ENCODE measurements around the gene RAB3IL1. TPM values are rescaled to one million over a fixed set of nuclear protein-coding genes. Genes with fewer than 3 reads are reported as not detected.

The RAB3IL1 gene
- total RNA-seq, 1 donor: 15.9 TPM

GRCh38 chr11:61872935-61873565, 44.3 kb downstream of the RAB3IL1 start:
- H3K4me3 ChIP-seq (ENCODE audit: insufficient read depth, low read length): no peak overlapping the region
- H3K27ac ChIP-seq (ENCODE audit: low read depth, low read length): no peak overlapping the region
- no peaks in the 10 kb centered on the region for H3K9me3 ChIP-seq (ENCODE audit: low read depth, low read length)
- no peak overlapping the region for H3K4me2 ChIP-seq (ENCODE audit: insufficient read depth, low read length)
- peak; percentile 71 for DNase-seq (ENCODE audit: insufficient read length, low spot score, missing footprints)
- H3K36me3 ChIP-seq (ENCODE audit: insufficient read depth, low read length): peaks cover 30% of the 10 kb centered on the region
- H2AFZ ChIP-seq (ENCODE audit: low read length): no peak overlapping the region
- H3K79me2 ChIP-seq (ENCODE audit: insufficient read depth, low read length): no peaks in the 10 kb centered on the region
- peaks cover 2% of the 10 kb centered on the region for H4K20me1 ChIP-seq (ENCODE audit: insufficient read depth, low read length)
- H3K4me1 ChIP-seq (ENCODE audit: insufficient read depth, low read length): peaks cover 12% of the 10 kb centered on the region
- TF ChIP-seq, protein P1, sequence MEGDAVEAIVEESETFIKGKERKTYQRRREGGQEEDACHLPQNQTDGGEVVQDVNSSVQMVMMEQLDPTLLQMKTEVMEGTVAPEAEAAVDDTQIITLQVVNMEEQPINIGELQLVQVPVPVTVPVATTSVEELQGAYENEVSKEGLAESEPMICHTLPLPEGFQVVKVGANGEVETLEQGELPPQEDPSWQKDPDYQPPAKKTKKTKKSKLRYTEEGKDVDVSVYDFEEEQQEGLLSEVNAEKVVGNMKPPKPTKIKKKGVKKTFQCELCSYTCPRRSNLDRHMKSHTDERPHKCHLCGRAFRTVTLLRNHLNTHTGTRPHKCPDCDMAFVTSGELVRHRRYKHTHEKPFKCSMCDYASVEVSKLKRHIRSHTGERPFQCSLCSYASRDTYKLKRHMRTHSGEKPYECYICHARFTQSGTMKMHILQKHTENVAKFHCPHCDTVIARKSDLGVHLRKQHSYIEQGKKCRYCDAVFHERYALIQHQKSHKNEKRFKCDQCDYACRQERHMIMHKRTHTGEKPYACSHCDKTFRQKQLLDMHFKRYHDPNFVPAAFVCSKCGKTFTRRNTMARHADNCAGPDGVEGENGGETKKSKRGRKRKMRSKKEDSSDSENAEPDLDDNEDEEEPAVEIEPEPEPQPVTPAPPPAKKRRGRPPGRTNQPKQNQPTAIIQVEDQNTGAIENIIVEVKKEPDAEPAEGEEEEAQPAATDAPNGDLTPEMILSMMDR (IDR thresholded peaks at IDR 0.05; ENCODE audit: extremely low read depth, low read depth, low read length): no peak
- H3K27me3 ChIP-seq (ENCODE audit: insufficient read depth, low read length): no peaks in the 10 kb centered on the region

DNA sequence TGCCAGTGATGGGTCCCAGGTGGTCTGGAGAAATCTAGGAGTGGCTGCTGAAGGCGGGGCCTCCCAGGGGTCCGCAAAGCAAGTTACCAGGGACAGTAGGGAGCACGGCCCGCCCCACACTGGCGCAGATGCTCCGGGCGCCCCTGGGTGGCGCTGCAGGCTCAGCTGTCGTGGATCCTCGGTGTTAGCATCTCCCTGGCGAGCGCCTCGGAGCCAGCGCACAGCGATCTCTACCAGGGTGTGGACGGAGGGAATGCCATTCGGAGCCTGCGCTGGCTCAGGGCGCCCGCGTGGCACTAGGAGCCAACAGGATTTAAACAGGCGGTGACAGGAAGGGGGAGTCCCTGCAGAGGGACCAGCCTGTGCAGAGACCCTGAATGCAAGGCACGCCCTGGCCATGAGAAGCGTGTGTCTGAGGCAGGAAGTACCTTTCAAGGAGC, 46.2 kb downstream of the RAB3IL1 start:
- peak overlapping the region; percentile 77 for H3K4me2 ChIP-seq (ENCODE audit: insufficient read depth, low read length)
- H3K36me3 ChIP-seq (ENCODE audit: insufficient read depth, low read length): peaks cover 18% of the 10 kb centered on the region
- H3K27ac ChIP-seq (ENCODE audit: low read depth, low read length): no peak overlapping the region
- H3K79me2 ChIP-seq (ENCODE audit: insufficient read depth, low read length): no peaks in the 10 kb centered on the region
- peak overlapping the region; percentile 73 for H2AFZ ChIP-seq (ENCODE audit: low read length)
- TF ChIP-seq, protein P1 (IDR thresholded peaks at IDR 0.05; ENCODE audit: extremely low read depth, low read depth, low read length): peak; percentile 88
- peak overlapping the region; percentile 46 for H3K4me3 ChIP-seq (ENCODE audit: insufficient read depth, low read length)
- H3K27me3 ChIP-seq (ENCODE audit: insufficient read depth, low read length): no peaks in the 10 kb centered on the region
- H3K9me3 ChIP-seq (ENCODE audit: low read depth, low read length): no peaks in the 10 kb centered on the region
- H4K20me1 ChIP-seq (ENCODE audit: insufficient read depth, low read length): no peaks in the 10 kb centered on the region
- DNase-seq (ENCODE audit: insufficient read length, low spot score, missing footprints): peak; percentile 99
- H3K4me1 ChIP-seq (ENCODE audit: insufficient read depth, low read length): peaks cover 12% of the 10 kb centered on the region

DNA sequence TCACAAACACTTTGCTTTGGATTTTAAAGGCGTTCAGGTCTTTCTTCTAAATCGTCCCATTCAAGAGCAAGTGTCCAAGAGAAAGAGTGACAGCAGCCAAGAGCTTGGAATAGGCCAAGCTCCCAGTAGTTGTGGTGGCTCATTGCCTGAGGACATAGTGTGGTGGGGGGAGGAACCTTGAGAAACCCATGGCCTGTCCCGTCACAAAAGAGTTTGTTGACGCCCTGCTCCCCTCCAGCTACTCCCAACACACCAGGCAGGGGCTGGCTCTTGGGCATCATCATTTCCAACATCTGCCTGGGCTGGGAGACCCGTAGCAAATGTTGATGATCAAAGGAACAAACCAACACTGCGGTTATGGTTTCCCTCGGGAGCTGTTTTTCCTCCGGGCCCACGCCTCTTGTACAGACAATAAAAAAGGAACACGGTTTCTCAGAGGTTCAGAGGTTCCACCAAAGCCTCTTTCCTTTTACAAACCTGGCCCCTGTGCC, 46.8 kb downstream of the RAB3IL1 start:
- Histone ChIP-seq H3K27ac (ENCODE audit: low read depth, low read length) (no peak overlapping the region), H3K4me1 (ENCODE audit: insufficient read depth, low read length) (peaks cover 12% of the 10 kb centered on the region), H4K20me1 (ENCODE audit: insufficient read depth, low read length) (no peaks in the 10 kb centered on the region), H3K9me3 (ENCODE audit: low read depth, low read length) (no peaks in the 10 kb centered on the region), H3K4me3 (ENCODE audit: insufficient read depth, low read length) (peak overlapping the region; percentile 46), H3K36me3 (ENCODE audit: insufficient read depth, low read length) (peaks cover 16% of the 10 kb centered on the region), H3K4me2 (ENCODE audit: insufficient read depth, low read length) (peak overlapping the region; percentile 56), H3K79me2 (ENCODE audit: insufficient read depth, low read length) (no peaks in the 10 kb centered on the region), H2AFZ (ENCODE audit: low read length) (peak overlapping the region; percentile 73), H3K27me3 (ENCODE audit: insufficient read depth, low read length) (no peaks in the 10 kb centered on the region)
- TF ChIP-seq, protein P1 (IDR thresholded peaks at IDR 0.05; ENCODE audit: extremely low read depth, low read depth, low read length): no peak
- DNase-seq (ENCODE audit: insufficient read length, low spot score, missing footprints): peak; percentile 85

GRCh38 chr11:61869708-61870451, 47.5 kb downstream of the RAB3IL1 start:
- no peaks in the 10 kb centered on the region for H3K27me3 ChIP-seq (ENCODE audit: insufficient read depth, low read length)
- no peaks in the 10 kb centered on the region for H3K79me2 ChIP-seq (ENCODE audit: insufficient read depth, low read length)
- TF ChIP-seq, protein P1 (IDR thresholded peaks at IDR 0.05; ENCODE audit: extremely low read depth, low read depth, low read length): no peak
- DNase-seq (ENCODE audit: insufficient read length, low spot score, missing footprints): peak; percentile 73
- peaks cover 12% of the 10 kb centered on the region for H3K4me1 ChIP-seq (ENCODE audit: insufficient read depth, low read length)
- no peak overlapping the region for H2AFZ ChIP-seq (ENCODE audit: low read length)
- H3K36me3 ChIP-seq (ENCODE audit: insufficient read depth, low read length): peaks cover 13% of the 10 kb centered on the region
- H3K9me3 ChIP-seq (ENCODE audit: low read depth, low read length): no peaks in the 10 kb centered on the region
- H3K27ac ChIP-seq (ENCODE audit: low read depth, low read length): no peak overlapping the region
- no peak overlapping the region for H3K4me2 ChIP-seq (ENCODE audit: insufficient read depth, low read length)
- no peak overlapping the region for H3K4me3 ChIP-seq (ENCODE audit: insufficient read depth, low read length)
- no peaks in the 10 kb centered on the region for H4K20me1 ChIP-seq (ENCODE audit: insufficient read depth, low read length)
